Astrocyte (in vitro differentiated cells and primary cell): ENCODE results near the gene C9. TPM values are rescaled to one million over a fixed set of nuclear protein-coding genes. Genes with fewer than 3 reads are reported as not detected.
"Not testable (repeated sequence)": the region's sequence is repeated elsewhere in the genome, so short reads cannot be mapped to it uniquely, and the experiment has no call there.

Experiments
- DNase-seq: peaks from one replicate; pipeline ENCODE4 v3.0.0-alpha.2; 2010; ENCODE audit warnings: low read depth
- FAIRE-seq: peaks from 2 replicates; lab custom pipeline; 2011; peaks lifted over from hg19 to GRCh38; lab: Jason Lieb, UNC
- H2AFZ ChIP-seq: 2 replicates; pipeline ENCODE4 v1.6.0; 2012; ENCODE audit warnings: low read depth, low read length, inconsistent platforms
- H3K27ac ChIP-seq: 2 replicates; pipeline ENCODE4 v1.5.1; 2011; ENCODE audit warnings: low read depth, low read length, inconsistent platforms
- H3K27me3 ChIP-seq: 2 replicates; pipeline ENCODE4 v1.6.0; 2011; ENCODE audit warnings: low read length, inconsistent platforms; ENCODE audit not compliant: insufficient read depth
- H3K36me3 ChIP-seq: 2 replicates; pipeline ENCODE4 v1.5.1; 2011; ENCODE audit warnings: low read length, inconsistent platforms; ENCODE audit not compliant: insufficient read depth
- H3K4me1 ChIP-seq: 2 replicates; pipeline ENCODE4 v1.5.1; 2011; ENCODE audit warnings: low read length, inconsistent platforms; ENCODE audit not compliant: insufficient read depth
- H3K4me2 ChIP-seq: 2 replicates; pipeline ENCODE4 v1.6.0; 2012; ENCODE audit warnings: low read length, inconsistent platforms
- H3K4me3 ChIP-seq: 2 replicates; pipeline ENCODE4 v1.5.1; 2011; ENCODE audit warnings: low read depth, mild to moderate bottlenecking, low read length, inconsistent platforms; ENCODE audit not compliant: insufficient read depth
- H3K79me2 ChIP-seq: 2 replicates; pipeline ENCODE4 v1.6.0; 2012; ENCODE audit warnings: mild to moderate bottlenecking, low read length, inconsistent platforms; ENCODE audit not compliant: insufficient read depth
- H3K9ac ChIP-seq: 2 replicates; pipeline ENCODE4 v1.6.0; 2012; ENCODE audit warnings: mild to moderate bottlenecking, low read length, inconsistent platforms
- H3K9me3 ChIP-seq: 2 replicates; pipeline ENCODE4 v1.5.1; 2012; ENCODE audit warnings: low read depth, mild to moderate bottlenecking, low read length, inconsistent platforms; ENCODE audit not compliant: insufficient read depth
- H4K20me1 ChIP-seq: 2 replicates; pipeline ENCODE4 v1.6.0; 2012; ENCODE audit warnings: low read length, inconsistent platforms; ENCODE audit not compliant: insufficient read depth
- H3K27ac Mint-ChIP-seq: one replicate; pipeline ENCODE4 v1.8.0; 2021; ENCODE audit warnings: mild to moderate bottlenecking, mixed read lengths; ENCODE audit not compliant: unreplicated experiment
- H3K27me3 Mint-ChIP-seq: one replicate; pipeline ENCODE4 v1.8.0; 2021; ENCODE audit warnings: low read depth, mixed read lengths; ENCODE audit not compliant: unreplicated experiment
- H3K36me3 Mint-ChIP-seq: one replicate; pipeline ENCODE4 v1.8.0; 2021; ENCODE audit warnings: low read depth, mixed read lengths; ENCODE audit not compliant: unreplicated experiment
- H3K4me1 Mint-ChIP-seq: one replicate; pipeline ENCODE4 v1.8.0; 2021; ENCODE audit warnings: low read depth, mixed read lengths; ENCODE audit not compliant: unreplicated experiment
- H3K4me3 Mint-ChIP-seq: one replicate; pipeline ENCODE4 v1.8.0; 2021; ENCODE audit warnings: mild to moderate bottlenecking, moderate library complexity, mixed read lengths; ENCODE audit not compliant: unreplicated experiment
- H3K9me3 Mint-ChIP-seq: one replicate; pipeline ENCODE4 v1.8.0; 2021; ENCODE audit warnings: mild to moderate bottlenecking, mixed read lengths; ENCODE audit not compliant: unreplicated experiment
- CTCF ChIP-seq: IDR thresholded peaks from 2 replicates; pipeline ENCODE4 v1.5.1; 2011; ENCODE audit warnings: low read depth, mild to moderate bottlenecking, inconsistent platforms, low read length, moderate library complexity; ENCODE audit not compliant: insufficient read depth
- EZH2 ChIP-seq: IDR thresholded peaks from 2 replicates; pipeline ENCODE4 v1.6.1; 2012; ENCODE audit warnings: mild to moderate bottlenecking, low read length, inconsistent platforms; ENCODE audit not compliant: insufficient read depth
- total RNA-seq: library from RNA; stranded (reverse); gene quantifications from 2 replicates; pipeline ENCODE4 v1.2.1, GENCODE V29; 2021

Gene C9
- total RNA-seq, 1 donor from 2014 or later: 0.07 TPM

GRCh38 chr5:39337252-39337915 lies 26.9 kb downstream of the C9 start:
- H3K9ac ChIP-seq: no peak overlapping the region
- H3K4me1 Mint-ChIP-seq: no peaks in the 10 kb centered on the region
- H3K36me3 Mint-ChIP-seq: no peaks in the 10 kb centered on the region
- H4K20me1 ChIP-seq: no peaks in the 10 kb centered on the region
- H3K27me3 ChIP-seq: no peaks in the 10 kb centered on the region
- no peak for TF ChIP-seq EZH2
- H2AFZ ChIP-seq: no peak overlapping the region
- DNase-seq (no peak), FAIRE-seq (no peak)
- no peak overlapping the region for H3K4me3 ChIP-seq
- no peaks in the 10 kb centered on the region for H3K27me3 Mint-ChIP-seq
- no peak overlapping the region for H3K27ac Mint-ChIP-seq
- no peaks in the 10 kb centered on the region for H3K79me2 ChIP-seq
- no peak overlapping the region for H3K4me3 Mint-ChIP-seq
- H3K9me3 Mint-ChIP-seq: no peaks in the 10 kb centered on the region
- H3K4me2 ChIP-seq: no peak overlapping the region
- no peaks in the 10 kb centered on the region for H3K4me1 ChIP-seq
- H3K27ac ChIP-seq: no peak overlapping the region
- no peaks in the 10 kb centered on the region for H3K36me3 ChIP-seq
- no peaks in the 10 kb centered on the region for H3K9me3 ChIP-seq

- H3K36me3 Mint-ChIP-seq, H3K4me1 Mint-ChIP-seq, DNase-seq, H4K20me1 ChIP-seq, H3K9ac ChIP-seq, H3K27ac Mint-ChIP-seq, H3K27ac ChIP-seq, H3K36me3 ChIP-seq, H3K4me1 ChIP-seq, H3K9me3 Mint-ChIP-seq, H2AFZ ChIP-seq, H3K27me3 ChIP-seq, H3K79me2 ChIP-seq, FAIRE-seq, H3K4me3 Mint-ChIP-seq, H3K9me3 ChIP-seq, H3K4me3 ChIP-seq, H3K4me2 ChIP-seq, H3K27me3 Mint-ChIP-seq: not testable (repeated sequence)
Measured at GRCh38 chr5:39334296-39334695, 30.0 kb downstream of the C9 start.

- Histone ChIP-seq H4K20me1 (no peaks in the 10 kb centered on the region), H2AFZ (no peak overlapping the region), H3K4me1 (no peaks in the 10 kb centered on the region), H3K4me3 (no peak overlapping the region), H3K4me2 (no peak overlapping the region), H3K36me3 (no peaks in the 10 kb centered on the region), H3K27ac (no peak overlapping the region), H3K9me3 (no peaks in the 10 kb centered on the region), H3K27me3 (no peaks in the 10 kb centered on the region), H3K9ac (no peak overlapping the region), H3K79me2 (no peaks in the 10 kb centered on the region)
- H3K36me3 Mint-ChIP-seq: no peaks in the 10 kb centered on the region
- no peak for DNase-seq
- TF ChIP-seq CTCF (no peak), EZH2 (no peak)
- no peaks in the 10 kb centered on the region for H3K27me3 Mint-ChIP-seq
- no peaks in the 10 kb centered on the region for H3K4me1 Mint-ChIP-seq
- no peaks in the 10 kb centered on the region for H3K9me3 Mint-ChIP-seq
- FAIRE-seq: no peak
- H3K27ac Mint-ChIP-seq: no peak overlapping the region
- no peak overlapping the region for H3K4me3 Mint-ChIP-seq
Measured at GRCh38 chr5:39333104-39333503, 31.2 kb downstream of the C9 start.
